ENCODE results near the gene MAML3.

- no peak for TF ChIP-seq CTCF (IDR thresholded peaks at IDR 0.05 in 8 of 11, conservative IDR thresholded peaks at IDR 0.05 in 3 of 11)
- TF ChIP-seq POLR2A (IDR thresholded peaks at IDR 0.05), result no peak
Observed at GRCh38 chr4:139987502-139987850, 166.5 kb downstream of the MAML3 start.

Data from spleen (tissue), 7 donors.